Tibial nerve (tissue), 4 donors: ENCODE measurements around the gene FBXW9. TPM values are rescaled to one million over a fixed set of nuclear protein-coding genes. Genes with fewer than 3 reads are reported as not detected.
A peak's percentile ranks its signal among the peaks of the same experiment; 100 is the strongest.
"Not testable (repeated sequence)": the region's sequence is repeated elsewhere in the genome, so short reads cannot be mapped to it uniquely, and the experiment has no call there.

Source experiments
- DNase-seq, 2 donors: peaks; one replicate each; pipeline ENCODE4 v3.0.0-alpha.2; 2019; ENCODE audit warnings: low spot score in 2 of 2
- H3K27ac ChIP-seq, 4 donors: fragments of 200-600 bp; sonication (generic) in 3 of 4; one replicate each; pipeline ENCODE4 v1.5.1; 2017 to 2019; ENCODE audit warnings: mild to moderate bottlenecking in 1 of 4
- H3K27me3 ChIP-seq, 2 donors: fragments of 200-600 bp; sonication (generic) in 1 of 2; one replicate each; pipeline versions ENCODE4 v1.5.1 to v1.6.0; 2017 to 2019
- H3K36me3 ChIP-seq, 3 donors: fragments of 200-600 bp; sonication (generic); one replicate each; pipeline ENCODE4 v1.5.1; 2018 to 2019
- H3K4me1 ChIP-seq, 4 donors: fragments of 200-600 bp; sonication (generic) in 3 of 4; one replicate each; pipeline ENCODE4 v1.5.1; 2017 to 2019
- H3K4me3 ChIP-seq, 4 donors: fragments of 200-600 bp; sonication (generic) in 3 of 4; one replicate each; pipeline ENCODE4 v1.5.1; 2017 to 2019; ENCODE audit warnings: mild to moderate bottlenecking in 1 of 4, moderate library complexity in 1 of 4
- H3K9me3 ChIP-seq, 4 donors: fragments of 200-600 bp; sonication (generic) in 3 of 4; one replicate each; pipeline ENCODE4 v1.5.1; 2017 to 2019
- CTCF ChIP-seq, 5 experiments: fragments of 200-600 bp in 3 of 5; fragments of 450-650 bp in 2 of 5; sonication (generic) in 3 of 5; IDR thresholded peaks; one replicate each; pipeline ENCODE4 v1.5.1; 2016 to 2019; ENCODE audit warnings: antibody characterized with exemption in 5 of 5, mild to moderate bottlenecking in 3 of 5, moderate library complexity in 2 of 5
- EP300 ChIP-seq, 2 donors: sonication (generic); formaldehyde crosslinking; IDR thresholded peaks; one replicate each; pipeline ENCODE4 v1.6.1; 2017; ENCODE audit warnings: antibody characterized with exemption in 2 of 2, mild to moderate bottlenecking in 1 of 2
- POLR2A ChIP-seq, 2 donors: fragments of 450-650 bp; IDR thresholded peaks; one replicate each; pipeline ENCODE4 v1.6.1; 2017; ENCODE audit warnings: antibody characterized with exemption in 2 of 2, mild to moderate bottlenecking in 2 of 2, moderate library complexity in 2 of 2
- WGBS, 2 donors: methylation state at CpG; one replicate each; pipeline ENCODE4 v1.1.5; 2018; 5-methylcytosine and 5-hydroxymethylcytosine counted together
- total RNA-seq, 4 donors: library from RNA; depleted of rRNA; stranded (reverse); fragments of >200 nt; gene quantifications; one replicate each; pipeline ENCODE4 v1.1.0, GENCODE V29; 2016

Gene FBXW9
- total RNA-seq, 4 donors from 2014 or later: 1.2 to 7.5 (median 5.7) TPM

GRCh38 chr19:12703046-12703445, 6.6 kb upstream of the FBXW9 start:
- WGBS, 2 donors: 55 to 64% methylated on average over 9 of the region's 9 CpGs
- H3K27me3 ChIP-seq: no peaks in the 10 kb centered on the region
- no peaks in the 10 kb centered on the region for H3K9me3 ChIP-seq
- no peak for DNase-seq
- TF ChIP-seq CTCF (IDR thresholded peaks at IDR 0.05): no peak
- no peak for TF ChIP-seq POLR2A (IDR thresholded peaks at IDR 0.05)
- TF ChIP-seq EP300 (IDR thresholded peaks at IDR 0.05): no peak
- H3K4me1 ChIP-seq: no peaks in the 10 kb centered on the region
- no peak overlapping the region for H3K4me3 ChIP-seq
- no peak overlapping the region for H3K27ac ChIP-seq
- H3K36me3 ChIP-seq: peaks cover 0 to 97% (median 39%) of the 10 kb centered on the region in 3 donors

DNA sequence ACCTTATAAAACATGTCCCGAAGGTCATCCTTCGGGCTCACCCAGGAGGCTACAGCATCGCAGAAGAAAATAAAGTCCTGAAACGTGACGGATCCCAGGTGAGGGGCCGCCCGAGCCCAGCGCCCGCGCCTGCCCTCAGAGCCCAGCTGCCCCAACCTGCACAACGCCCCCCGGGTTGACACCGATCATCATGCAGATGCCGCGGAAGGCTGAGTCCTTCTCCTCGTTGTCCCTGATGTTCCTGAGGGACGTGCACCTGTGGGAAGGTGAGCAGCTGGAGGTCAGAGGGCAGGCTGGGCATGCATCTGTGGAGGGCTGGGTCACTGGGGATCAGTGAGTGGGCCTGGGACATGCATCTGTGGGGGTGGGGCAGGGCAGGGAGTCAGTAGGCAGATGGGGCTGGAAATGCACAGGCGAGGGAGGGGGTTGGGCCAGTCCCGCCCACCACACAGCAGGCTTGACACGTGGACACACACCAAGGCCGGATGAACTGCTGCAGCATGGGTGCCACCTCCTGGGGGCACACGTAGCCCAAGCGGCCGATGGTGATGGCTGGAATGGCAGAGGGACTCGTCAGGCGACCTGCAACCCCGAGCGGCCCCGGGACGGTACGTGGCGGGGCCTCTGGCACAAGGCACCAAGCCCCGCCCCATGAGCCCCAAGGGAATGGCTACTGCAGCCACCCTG, 5.3 kb upstream of the FBXW9 start:
- H3K4me3 ChIP-seq: no peak overlapping the region
- 85 to 86% methylated on average over 33 of the region's 33 CpGs for WGBS, 2 donors
- no peaks in the 10 kb centered on the region for H3K9me3 ChIP-seq
- DNase-seq: no peak
- peaks cover 0 to 84% (median 38%) of the 10 kb centered on the region in 3 donors for H3K36me3 ChIP-seq
- no peaks in the 10 kb centered on the region for H3K27me3 ChIP-seq
- H3K27ac ChIP-seq: no peak overlapping the region
- no peak for TF ChIP-seq CTCF (IDR thresholded peaks at IDR 0.05)
- TF ChIP-seq POLR2A (IDR thresholded peaks at IDR 0.05): no peak
- no peak for TF ChIP-seq EP300 (IDR thresholded peaks at IDR 0.05)
- H3K4me1 ChIP-seq: peaks cover 0 to 6% (median 3%) of the 10 kb centered on the region in 4 donors

DNA sequence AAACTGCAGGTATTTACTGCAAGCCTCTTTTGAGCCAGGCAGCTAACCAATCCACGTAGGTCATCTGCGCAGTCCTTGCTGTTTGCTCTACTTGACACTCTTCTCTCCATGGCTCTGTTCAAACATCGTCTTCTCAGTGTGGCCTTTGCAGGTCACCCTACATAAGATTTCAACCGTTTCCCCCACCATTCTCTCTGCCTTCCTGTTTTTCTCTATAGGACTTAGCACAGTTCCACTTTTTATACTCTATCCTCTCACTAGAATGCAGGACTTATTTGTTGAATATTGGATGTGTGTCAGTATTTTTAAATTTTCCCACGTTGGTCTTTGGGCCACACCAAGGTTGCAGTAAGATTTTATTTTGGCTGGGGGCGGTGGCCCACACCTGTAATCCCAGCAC, 1.7 kb upstream of the FBXW9 start:
- no peaks in the 10 kb centered on the region for H3K27me3 ChIP-seq
- no peak overlapping the region for H3K27ac ChIP-seq
- no peak for TF ChIP-seq POLR2A (IDR thresholded peaks at IDR 0.05)
- TF ChIP-seq EP300 (IDR thresholded peaks at IDR 0.05): no peak
- no peak for TF ChIP-seq CTCF (IDR thresholded peaks at IDR 0.05)
- H3K36me3 ChIP-seq: peaks cover 0 to 48% (median 15%) of the 10 kb centered on the region in 3 donors
- peaks cover 0 to 23% (median 11%) of the 10 kb centered on the region in 4 donors for H3K4me1 ChIP-seq
- no peaks in the 10 kb centered on the region for H3K9me3 ChIP-seq
- no peak for DNase-seq
- WGBS, 2 donors: 69 to 76% methylated on average over 6 of the region's 6 CpGs
- no peak overlapping the region for H3K4me3 ChIP-seq

DNA sequence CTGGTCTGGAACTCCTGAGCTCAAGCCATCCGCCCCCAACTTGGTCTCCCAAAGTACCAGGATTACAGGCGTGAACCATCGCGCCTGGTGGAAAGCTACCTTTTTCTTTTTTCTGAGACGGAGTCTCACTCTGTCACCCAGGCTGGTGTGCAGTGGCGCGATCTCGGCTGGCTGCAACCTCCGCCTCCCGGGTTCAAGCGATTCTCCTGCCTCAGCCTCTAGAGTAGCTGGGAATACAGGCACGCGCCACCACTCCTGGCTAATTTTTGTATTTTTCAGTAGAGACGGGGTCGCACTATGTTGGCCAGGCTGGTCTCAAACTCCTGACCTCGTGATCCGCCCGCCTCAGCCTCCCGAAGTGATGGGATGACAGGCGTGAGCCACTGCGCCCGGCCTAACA, 994 bp upstream of the FBXW9 start:
- not testable (repeated sequence) for DNase-seq, H3K4me3 ChIP-seq, H3K9me3 ChIP-seq, H3K27me3 ChIP-seq, H3K27ac ChIP-seq
- H3K36me3 ChIP-seq: peaks cover 0 to 40% (median 13%) of the 10 kb centered on the region in 3 donors
- 95 to 97% methylated on average over 22 of the region's 22 CpGs for WGBS, 2 donors
- H3K4me1 ChIP-seq: peaks cover 0 to 23% (median 11%) of the 10 kb centered on the region in 4 donors

DNA sequence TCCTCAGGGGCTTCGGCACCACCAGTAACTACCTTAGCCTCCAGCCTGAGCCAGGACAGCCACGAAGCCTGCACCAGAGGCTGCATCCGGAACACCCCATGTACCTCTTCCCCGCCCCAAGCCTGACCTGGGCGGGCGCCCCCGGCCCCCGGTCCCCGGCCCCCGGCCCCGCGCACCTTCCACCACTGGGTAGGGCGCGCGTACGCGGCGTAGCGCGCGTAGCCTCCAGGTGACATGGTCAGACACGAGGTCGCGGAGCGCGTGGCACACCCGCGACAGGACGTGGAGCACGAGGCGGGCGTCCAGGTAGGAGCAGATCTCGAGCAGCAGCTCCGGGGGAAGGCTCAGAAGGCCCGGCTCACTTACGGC, 450 bp downstream of the FBXW9 start:
- TF ChIP-seq CTCF (IDR thresholded peaks at IDR 0.05): no peak
- TF ChIP-seq EP300 (IDR thresholded peaks at IDR 0.05): no peak
- no peak for TF ChIP-seq POLR2A (IDR thresholded peaks at IDR 0.05)
- Histone ChIP-seq H3K9me3 (no peaks in the 10 kb centered on the region), H3K27ac (peak overlapping the region in 2 of 4 donors; percentile 89 to 90), H3K36me3 (peaks cover 0 to 26% (median 2%) of the 10 kb centered on the region in 3 donors), H3K4me3 (peak overlapping the region; percentile 46 to 86 (median 74)), H3K4me1 (peaks cover 0 to 23% (median 11%) of the 10 kb centered on the region in 4 donors), H3K27me3 (no peaks in the 10 kb centered on the region)
- no peak for DNase-seq
- 0 to 5% methylated on average over 9 to 23 of the region's 36 CpGs for WGBS, 2 donors
